Activated T-cell treated with anti-CD3 and anti-CD28 coated beads, Interleukin-2, amount 50 U/mL, for 4 hours (primary cell): ENCODE measurements around the gene HPSE2. TPM values are rescaled to one million over a fixed set of nuclear protein-coding genes. Genes with fewer than 3 reads are reported as not detected.

Experiments used
- ATAC-seq, 2 donors: fragments of 200-7000 bp; cut with Tn5 transposase; one replicate each; pipeline ENCODE4 v1.10.0; 2021
- DNase-seq: peaks from one replicate; pipeline ENCODE4 v3.0.0-alpha.2; 2020
- H3K27me3 Mint-ChIP-seq: one replicate; pipeline ENCODE4 v1.8.0; 2021; ENCODE audit warnings: low read depth, mixed read lengths
- H3K36me3 Mint-ChIP-seq: one replicate; pipeline ENCODE4 v1.8.0; 2022; ENCODE audit warnings: mixed read lengths; ENCODE audit not compliant: insufficient read depth
- H3K4me1 Mint-ChIP-seq: one replicate; pipeline ENCODE4 v1.8.0; 2021; ENCODE audit warnings: low read depth, mixed read lengths
- H3K4me3 Mint-ChIP-seq: one replicate; pipeline ENCODE4 v1.8.0; 2021; ENCODE audit warnings: mild to moderate bottlenecking, moderate library complexity, mixed read lengths
- H3K9me3 Mint-ChIP-seq: one replicate; pipeline ENCODE4 v1.8.0; 2021; ENCODE audit warnings: mixed read lengths
- total RNA-seq, 3 donors: library from RNA; stranded (reverse); gene quantifications; one replicate each; pipeline ENCODE4 v1.2.1, GENCODE V29; 2021

HPSE2 gene
- total RNA-seq, 3 donors from 2014 or later, result not detected

DNA sequence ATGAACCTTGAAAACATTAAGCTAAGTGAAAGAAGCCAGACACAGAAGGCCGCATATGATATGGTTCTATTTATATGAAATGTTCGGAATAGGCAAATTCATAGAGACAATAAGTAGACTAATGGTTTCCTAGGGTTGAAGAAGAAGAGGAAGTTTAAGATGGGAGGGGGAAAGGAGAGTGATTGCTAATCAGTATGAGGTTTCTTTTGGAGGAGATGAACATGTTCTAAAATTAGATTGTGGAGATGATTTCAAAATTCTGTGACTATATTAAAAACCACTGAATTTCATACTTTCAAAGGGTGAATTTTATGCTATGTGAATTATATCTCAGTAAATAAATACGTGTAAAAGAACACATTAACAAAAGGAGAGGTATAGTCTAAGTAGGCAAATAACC is 612.5 kb downstream of the HPSE2 start:
- H3K4me3 Mint-ChIP-seq, result no peak overlapping the region
- no peak for ATAC-seq
- no peaks in the 10 kb centered on the region for H3K36me3 Mint-ChIP-seq
- H3K9me3 Mint-ChIP-seq, result no peaks in the 10 kb centered on the region
- H3K27me3 Mint-ChIP-seq, result peaks cover 2% of the 10 kb centered on the region
- no peaks in the 10 kb centered on the region for H3K4me1 Mint-ChIP-seq
- no peak for DNase-seq

DNA sequence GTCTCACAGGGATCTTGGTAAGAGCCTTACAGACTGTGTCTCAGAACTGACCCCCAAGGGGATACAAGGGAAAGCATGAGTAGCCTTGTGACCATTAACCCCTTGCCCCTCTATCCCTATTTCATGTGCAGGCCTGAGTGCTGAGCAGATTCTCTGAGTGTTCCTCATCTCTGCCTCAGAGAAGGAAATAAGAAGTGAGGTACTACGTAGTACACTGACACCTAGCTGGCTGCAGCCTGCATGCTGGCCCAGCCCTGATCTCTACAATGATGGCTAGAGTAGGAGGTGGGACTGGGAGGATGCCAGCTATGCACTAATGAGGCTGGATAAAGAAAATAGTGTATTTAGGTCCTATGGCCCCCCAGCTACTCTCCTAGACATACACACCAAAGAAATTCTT is 614.0 kb downstream of the HPSE2 start:
- no peaks in the 10 kb centered on the region for H3K36me3 Mint-ChIP-seq

DNA sequence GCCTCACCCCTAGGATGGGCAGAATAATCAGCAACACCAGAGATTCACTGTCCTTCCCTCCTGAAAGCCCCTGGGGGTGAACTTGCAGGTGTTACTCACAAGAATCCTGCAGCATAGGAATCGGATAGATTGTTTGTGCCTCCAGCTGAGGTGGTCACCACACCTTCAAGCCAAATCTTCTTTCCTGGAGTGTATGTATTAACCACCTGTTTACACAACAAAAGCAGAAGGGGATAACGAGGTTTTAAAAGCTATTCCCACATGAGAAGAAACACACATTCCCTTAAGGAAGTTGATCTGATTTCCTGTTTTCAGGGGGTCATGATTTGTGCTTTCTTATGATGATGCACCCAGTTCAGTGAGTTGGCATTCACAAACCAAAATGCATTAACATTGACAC is 615.1 kb downstream of the HPSE2 start:
- Mint-ChIP-seq H3K9me3 (no peaks in the 10 kb centered on the region), H3K27me3 (peaks cover 2% of the 10 kb centered on the region), H3K36me3 (no peaks in the 10 kb centered on the region), H3K4me3 (no peak overlapping the region), H3K4me1 (no peaks in the 10 kb centered on the region)
- no peak for DNase-seq
- ATAC-seq, result no peak

More for the DNA sequence above, 614.0 kb downstream of the HPSE2 start:
- DNase-seq, result no peak
- H3K4me1 Mint-ChIP-seq, result no peaks in the 10 kb centered on the region
- ATAC-seq, result no peak
- H3K9me3 Mint-ChIP-seq, result no peaks in the 10 kb centered on the region
- H3K4me3 Mint-ChIP-seq, result no peak overlapping the region
- peaks cover 2% of the 10 kb centered on the region for H3K27me3 Mint-ChIP-seq

DNA sequence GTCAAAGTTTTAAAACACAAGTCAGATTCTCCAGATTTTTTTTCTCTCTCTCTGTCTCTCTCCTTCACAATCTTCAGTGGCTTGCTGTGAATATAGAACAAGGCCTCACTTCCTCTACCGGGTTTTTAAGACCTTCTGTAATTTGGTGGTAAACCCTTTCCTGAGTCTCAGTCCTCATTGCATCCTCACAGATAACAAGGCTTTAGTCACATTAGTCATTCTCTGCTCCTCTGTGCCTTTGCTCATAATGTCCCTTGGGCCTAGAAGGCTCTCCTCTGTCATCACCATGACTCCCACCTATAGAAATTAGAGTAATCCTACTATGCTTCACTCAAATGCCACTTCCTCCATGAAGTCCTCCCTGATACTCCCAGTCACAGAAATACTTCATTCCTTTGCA is 616.2 kb downstream of the HPSE2 start:
- H3K9me3 Mint-ChIP-seq, result no peaks in the 10 kb centered on the region
- H3K27me3 Mint-ChIP-seq, result peaks cover 2% of the 10 kb centered on the region
- no peaks in the 10 kb centered on the region for H3K4me1 Mint-ChIP-seq
- no peak overlapping the region for H3K4me3 Mint-ChIP-seq
- DNase-seq, result no peak
- ATAC-seq, result no peak
- H3K36me3 Mint-ChIP-seq, result no peaks in the 10 kb centered on the region

DNA sequence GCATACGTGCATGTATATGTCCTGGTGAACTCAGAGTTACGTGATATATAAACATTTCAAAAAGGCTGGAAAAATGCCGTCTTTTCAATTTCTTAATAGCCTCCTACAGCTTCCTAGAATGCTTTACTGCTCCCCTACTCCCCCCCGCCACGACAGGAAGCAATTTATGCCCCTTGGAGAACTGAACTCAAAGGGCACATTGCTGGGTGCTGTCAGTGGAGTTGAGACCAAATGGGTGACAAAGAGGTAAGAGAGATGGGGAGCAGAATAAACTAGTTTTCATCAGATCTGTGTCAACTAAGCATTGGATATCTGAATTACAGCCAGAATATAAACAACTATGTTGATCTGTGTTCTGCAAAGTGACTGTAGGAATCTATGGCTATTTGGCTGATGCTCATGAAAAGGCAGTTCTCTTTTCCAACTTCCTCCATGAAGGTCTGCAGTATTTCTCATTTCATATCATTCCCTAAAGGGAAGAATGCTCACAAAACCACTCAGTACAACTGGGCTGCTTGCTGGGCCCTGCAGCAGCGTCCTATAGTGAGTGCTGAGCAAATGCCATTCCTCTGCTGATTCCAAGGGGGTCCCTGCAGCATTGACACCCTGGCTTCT is 617.6 kb downstream of the HPSE2 start:
- no peaks in the 10 kb centered on the region for H3K36me3 Mint-ChIP-seq
- H3K4me3 Mint-ChIP-seq, result no peak overlapping the region
- H3K4me1 Mint-ChIP-seq, result no peaks in the 10 kb centered on the region
- no peak for ATAC-seq
- H3K9me3 Mint-ChIP-seq, result no peaks in the 10 kb centered on the region
- DNase-seq, result no peak
- H3K27me3 Mint-ChIP-seq, result peaks cover 2% of the 10 kb centered on the region

DNA sequence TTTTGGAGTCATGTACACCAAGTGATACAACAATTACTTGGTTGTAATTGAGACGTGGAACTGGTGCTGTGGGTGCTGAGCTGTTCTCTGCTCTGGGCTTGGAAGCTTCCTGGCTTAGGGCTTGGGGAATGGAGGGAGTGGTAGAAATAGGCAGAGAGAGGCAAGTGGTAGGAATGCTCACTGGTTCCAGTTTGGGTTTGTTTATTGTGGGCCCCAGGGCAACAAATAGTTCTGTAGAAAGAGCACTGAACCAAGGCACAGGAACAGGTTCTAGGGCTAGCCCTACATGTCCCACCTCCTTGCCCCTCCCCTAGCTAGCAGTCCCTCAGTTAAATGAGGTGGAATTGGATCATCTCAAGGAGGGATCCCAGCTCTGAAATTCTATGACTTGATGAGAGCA is 622.2 kb downstream of the HPSE2 start:
- Mint-ChIP-seq H3K4me1 (no peaks in the 10 kb centered on the region), H3K36me3 (no peaks in the 10 kb centered on the region), H3K27me3 (peaks cover 2% of the 10 kb centered on the region), H3K9me3 (no peaks in the 10 kb centered on the region), H3K4me3 (no peak overlapping the region)
- no peak for ATAC-seq
- DNase-seq, result no peak

DNA sequence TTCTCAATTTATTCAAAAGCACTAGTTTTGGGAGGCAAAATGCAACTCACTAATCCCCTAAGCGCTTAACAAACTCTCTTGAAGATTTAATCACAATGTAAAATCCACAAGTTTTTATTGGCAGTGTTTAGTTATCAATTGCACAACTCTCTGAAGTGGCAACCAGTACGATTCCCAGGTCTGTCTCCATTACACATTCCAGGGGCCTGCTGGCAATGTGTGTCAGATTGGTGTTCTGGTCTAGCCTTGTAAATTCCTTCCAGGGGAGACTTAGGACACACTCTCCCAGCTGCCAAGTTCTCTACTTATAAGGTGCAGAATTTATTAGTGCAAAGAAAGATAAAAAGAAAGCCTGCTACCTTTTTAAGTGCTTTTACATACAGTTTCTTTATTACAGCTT is 624.2 kb downstream of the HPSE2 start:
- H3K4me1 Mint-ChIP-seq, result no peaks in the 10 kb centered on the region
- H3K4me3 Mint-ChIP-seq, result no peak overlapping the region
- H3K36me3 Mint-ChIP-seq, result no peaks in the 10 kb centered on the region
- ATAC-seq, result no peak
- peaks cover 11% of the 10 kb centered on the region for H3K27me3 Mint-ChIP-seq
- H3K9me3 Mint-ChIP-seq, result no peaks in the 10 kb centered on the region
- DNase-seq, result no peak

DNA sequence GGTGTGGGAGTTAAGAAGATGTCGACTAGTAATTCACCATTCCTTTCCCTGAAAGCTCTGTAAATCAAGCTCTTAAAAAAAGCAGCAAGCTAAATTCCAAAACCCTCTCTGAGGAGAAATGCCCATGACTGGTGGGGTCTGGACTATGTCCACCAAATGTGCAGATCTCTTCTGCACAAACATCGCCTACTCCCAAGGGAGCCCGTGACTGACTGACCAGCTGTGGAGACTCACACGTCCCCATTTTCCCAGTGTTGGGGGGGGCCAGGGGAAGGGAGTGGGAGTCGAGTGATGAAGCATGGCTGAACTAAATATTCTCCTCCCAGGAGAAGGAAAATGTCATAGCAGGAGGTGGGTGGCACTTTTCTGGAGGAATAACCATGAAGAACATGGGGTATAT is 624.8 kb downstream of the HPSE2 start:
- Mint-ChIP-seq H3K4me1 (no peaks in the 10 kb centered on the region), H3K4me3 (no peak overlapping the region), H3K36me3 (no peaks in the 10 kb centered on the region), H3K27me3 (peaks cover 11% of the 10 kb centered on the region), H3K9me3 (no peaks in the 10 kb centered on the region)
- no peak for DNase-seq
- ATAC-seq, result no peak

DNA sequence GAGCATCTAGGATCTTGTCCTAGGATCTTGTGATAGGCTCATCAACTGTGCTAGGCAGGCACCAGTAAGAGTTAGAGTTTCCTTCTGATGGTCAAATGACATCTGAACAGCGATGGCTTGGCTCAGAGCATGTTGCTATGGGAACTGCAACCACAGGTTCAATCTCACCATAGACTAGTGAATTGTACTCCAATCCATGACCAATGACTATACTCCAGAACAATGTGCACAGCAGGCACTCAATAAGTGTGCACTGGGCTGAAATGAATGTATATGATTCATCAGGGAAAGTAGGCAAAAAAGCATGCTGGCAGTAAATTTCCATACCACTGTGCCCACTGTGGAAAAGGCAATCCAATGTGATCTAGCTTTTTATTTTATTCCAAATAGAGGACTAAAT is 625.4 kb downstream of the HPSE2 start:
- ATAC-seq (no peak), DNase-seq (no peak)
- peaks cover 11% of the 10 kb centered on the region for H3K27me3 Mint-ChIP-seq
- H3K36me3 Mint-ChIP-seq, result no peaks in the 10 kb centered on the region
- H3K9me3 Mint-ChIP-seq, result no peaks in the 10 kb centered on the region
- H3K4me1 Mint-ChIP-seq, result no peaks in the 10 kb centered on the region
- H3K4me3 Mint-ChIP-seq, result no peak overlapping the region

DNA sequence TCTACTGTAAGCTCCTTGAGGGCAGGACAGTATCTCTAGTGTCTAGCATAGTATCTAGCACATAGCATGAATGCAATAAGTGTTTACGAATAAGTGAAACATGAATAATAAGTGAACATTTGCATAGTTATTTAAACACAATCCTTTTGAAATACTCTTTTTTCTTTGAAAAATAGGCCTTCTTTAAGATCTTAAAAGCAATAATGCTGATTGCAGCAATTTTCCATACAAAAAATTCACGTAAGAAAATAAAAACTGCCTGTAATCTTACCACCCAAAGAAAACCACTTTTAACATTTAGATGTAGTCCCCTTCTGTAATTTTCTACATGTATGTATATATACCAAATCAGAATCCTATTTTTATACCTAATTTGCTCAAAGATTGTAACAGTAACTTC is 626.4 kb downstream of the HPSE2 start:
- Mint-ChIP-seq H3K9me3 (no peaks in the 10 kb centered on the region), H3K36me3 (no peaks in the 10 kb centered on the region), H3K4me1 (no peaks in the 10 kb centered on the region), H3K4me3 (no peak overlapping the region), H3K27me3 (peaks cover 14% of the 10 kb centered on the region)
- ATAC-seq (no peak), DNase-seq (no peak)

DNA sequence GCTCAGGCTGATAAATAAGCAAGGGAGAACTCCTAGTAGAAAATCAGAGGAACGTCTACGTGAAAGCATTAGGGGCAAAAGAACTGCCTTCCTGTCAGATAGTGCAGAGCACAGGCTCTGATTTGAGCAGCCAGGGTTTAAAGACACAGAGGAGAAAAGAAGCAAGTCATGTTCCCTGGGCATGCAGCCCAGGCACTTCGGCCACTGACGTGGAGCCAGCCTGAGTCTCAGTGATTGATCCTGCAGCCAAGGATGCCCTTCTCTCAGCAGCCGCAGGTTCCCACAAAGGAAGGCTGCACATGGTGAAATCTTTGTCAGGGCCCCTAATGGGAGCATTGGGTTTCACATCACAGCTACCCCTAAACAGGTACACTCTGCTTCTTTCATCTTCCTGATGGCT is 627.2 kb downstream of the HPSE2 start:
- Mint-ChIP-seq H3K9me3 (no peaks in the 10 kb centered on the region), H3K36me3 (no peaks in the 10 kb centered on the region), H3K27me3 (peaks cover 12% of the 10 kb centered on the region), H3K4me3 (no peak overlapping the region), H3K4me1 (no peaks in the 10 kb centered on the region)
- DNase-seq (no peak), ATAC-seq (no peak)

DNA sequence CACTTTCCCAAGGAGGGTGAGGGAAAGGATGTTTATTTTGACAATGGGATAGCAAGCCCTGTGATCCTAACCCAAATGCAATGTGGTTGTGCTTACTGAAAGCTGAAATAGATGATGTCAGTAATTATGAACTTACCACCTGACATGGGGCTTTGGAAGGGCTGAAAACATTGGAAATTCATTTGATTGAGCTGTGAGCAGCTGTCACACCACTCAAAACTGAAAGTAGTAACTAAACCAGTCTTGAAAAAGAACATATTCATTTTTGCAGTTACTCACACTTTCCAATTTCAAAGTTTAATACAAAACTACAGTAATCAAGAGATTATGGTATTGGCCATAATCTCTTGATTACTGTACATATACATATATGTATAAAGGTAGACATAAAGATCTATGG is 633.4 kb downstream of the HPSE2 start:
- DNase-seq, result no peak
- Mint-ChIP-seq H3K4me3 (no peak overlapping the region), H3K27me3 (peaks cover 8% of the 10 kb centered on the region), H3K36me3 (no peaks in the 10 kb centered on the region), H3K4me1 (no peaks in the 10 kb centered on the region), H3K9me3 (no peaks in the 10 kb centered on the region)
- ATAC-seq, result peak in 1 of 2 donors; percentile 10

DNA sequence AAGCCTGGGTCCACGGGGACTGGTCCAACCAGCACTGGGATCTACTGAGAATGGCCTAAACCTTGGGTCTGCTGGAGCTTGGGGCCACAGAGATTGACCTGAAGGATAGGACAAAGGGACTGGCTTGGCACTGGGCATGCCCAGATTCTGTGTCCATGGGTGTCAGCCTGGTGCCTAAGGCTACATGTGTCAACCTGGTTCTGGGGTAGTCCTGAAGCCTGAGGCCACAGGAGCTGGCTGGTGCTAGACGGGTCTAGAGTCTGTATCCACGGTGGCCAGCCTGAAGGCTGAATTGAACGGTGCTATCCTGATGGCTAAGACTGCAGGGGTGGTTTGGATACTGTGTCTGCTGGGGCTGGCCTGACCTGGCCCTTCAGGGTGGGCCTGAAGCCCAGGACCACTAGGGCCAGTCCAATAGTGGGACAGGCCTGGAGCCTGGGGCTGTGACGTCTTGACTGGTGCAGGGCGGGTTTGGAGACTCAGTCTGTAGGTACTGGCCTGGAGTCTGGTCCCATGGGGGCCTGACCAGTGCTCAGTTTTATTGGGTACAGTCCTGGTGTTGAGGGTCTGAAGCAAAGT is 636.5 kb downstream of the HPSE2 start:
- Mint-ChIP-seq H3K4me1 (no peaks in the 10 kb centered on the region), H3K9me3 (peaks cover 15% of the 10 kb centered on the region), H3K4me3 (no peak overlapping the region), H3K36me3 (no peaks in the 10 kb centered on the region), H3K27me3 (peaks cover 10% of the 10 kb centered on the region)
- ATAC-seq, result peak in 1 of 2 donors; percentile 14
- DNase-seq, result no peak

DNA sequence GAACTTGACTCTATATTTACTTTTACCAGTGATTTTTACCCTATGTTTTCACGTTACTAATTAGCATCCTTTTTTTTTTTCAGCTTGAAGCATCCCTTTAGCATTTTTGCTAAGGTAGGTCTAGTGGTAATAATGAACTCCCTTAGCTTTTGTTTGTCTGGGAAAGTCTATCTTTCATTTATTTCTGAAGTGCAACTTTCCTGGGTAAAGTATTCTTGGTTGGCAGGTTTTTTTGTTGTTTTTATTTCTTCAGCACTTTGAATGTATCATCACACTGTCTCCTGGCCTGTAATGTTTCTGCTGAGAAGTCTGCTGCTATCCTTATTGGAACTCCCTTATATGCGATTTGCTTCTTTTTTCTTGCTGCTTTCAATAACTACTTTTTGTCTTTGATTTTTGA is 639.2 kb downstream of the HPSE2 start:
- H3K4me1 Mint-ChIP-seq, result no peaks in the 10 kb centered on the region
- no peak overlapping the region for H3K4me3 Mint-ChIP-seq
- H3K27me3 Mint-ChIP-seq, result peaks cover 10% of the 10 kb centered on the region
- H3K36me3 Mint-ChIP-seq, result no peaks in the 10 kb centered on the region
- H3K9me3 Mint-ChIP-seq, result peaks cover 15% of the 10 kb centered on the region
- no peak for ATAC-seq
- DNase-seq, result no peak

DNA sequence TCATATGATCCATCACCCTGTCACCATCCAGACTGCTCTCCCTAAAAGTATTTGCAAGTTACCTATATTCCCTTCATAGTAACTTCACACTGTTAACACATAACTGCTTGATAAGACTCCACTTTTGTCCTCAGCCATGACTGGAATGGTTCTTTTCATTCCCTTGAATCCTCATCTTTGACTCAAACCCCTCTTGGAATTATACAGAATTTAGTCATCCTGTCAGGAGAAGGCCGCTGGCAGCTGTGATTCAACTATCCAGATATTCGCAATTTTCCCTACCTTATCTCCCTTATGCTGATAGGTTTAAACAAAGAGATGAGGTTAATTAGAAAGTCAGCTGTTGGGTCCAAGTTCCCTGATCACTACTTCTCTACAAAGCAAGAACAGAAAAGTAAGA is 646.0 kb downstream of the HPSE2 start:
- Mint-ChIP-seq H3K4me3 (no peak overlapping the region), H3K9me3 (peaks cover 1% of the 10 kb centered on the region), H3K36me3 (no peaks in the 10 kb centered on the region), H3K4me1 (no peaks in the 10 kb centered on the region), H3K27me3 (peaks cover 5% of the 10 kb centered on the region)
- DNase-seq, result no peak
- no peak for ATAC-seq
